ENCODE data around the gene TNNI2.

The TNNI2 gene

DNA sequence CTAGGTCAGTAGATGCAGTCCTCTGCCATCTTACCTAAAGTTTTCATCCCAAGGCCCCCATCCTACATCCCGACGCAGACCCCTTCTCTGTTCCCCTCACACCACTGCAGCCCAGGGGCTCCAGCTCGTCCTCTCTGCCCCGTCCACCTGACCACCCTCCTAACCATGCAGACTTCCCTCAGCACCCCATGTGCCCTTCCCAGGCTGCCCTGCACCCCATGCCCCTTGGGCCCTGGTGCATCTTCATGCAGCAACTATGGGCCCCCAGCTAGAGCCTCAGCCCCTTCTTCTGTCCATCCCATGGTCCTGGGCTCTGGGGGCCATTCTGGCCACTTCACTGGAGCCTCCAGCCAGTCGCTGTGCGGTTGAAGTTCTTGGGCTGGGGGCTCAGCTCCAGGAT lies 50.0 kb downstream of the TNNI2 start:
- H3K4me1 ChIP-seq = peaks cover 0 to 5% (median 0%) of the 10 kb centered on the region in 4 donors
- H3K4me3 ChIP-seq = no peak overlapping the region
- no peak overlapping the region for H3K27ac ChIP-seq
- H3K36me3 ChIP-seq = peaks cover 0 to 36% (median 2%) of the 10 kb centered on the region in 3 donors
- TF ChIP-seq, protein P1, sequence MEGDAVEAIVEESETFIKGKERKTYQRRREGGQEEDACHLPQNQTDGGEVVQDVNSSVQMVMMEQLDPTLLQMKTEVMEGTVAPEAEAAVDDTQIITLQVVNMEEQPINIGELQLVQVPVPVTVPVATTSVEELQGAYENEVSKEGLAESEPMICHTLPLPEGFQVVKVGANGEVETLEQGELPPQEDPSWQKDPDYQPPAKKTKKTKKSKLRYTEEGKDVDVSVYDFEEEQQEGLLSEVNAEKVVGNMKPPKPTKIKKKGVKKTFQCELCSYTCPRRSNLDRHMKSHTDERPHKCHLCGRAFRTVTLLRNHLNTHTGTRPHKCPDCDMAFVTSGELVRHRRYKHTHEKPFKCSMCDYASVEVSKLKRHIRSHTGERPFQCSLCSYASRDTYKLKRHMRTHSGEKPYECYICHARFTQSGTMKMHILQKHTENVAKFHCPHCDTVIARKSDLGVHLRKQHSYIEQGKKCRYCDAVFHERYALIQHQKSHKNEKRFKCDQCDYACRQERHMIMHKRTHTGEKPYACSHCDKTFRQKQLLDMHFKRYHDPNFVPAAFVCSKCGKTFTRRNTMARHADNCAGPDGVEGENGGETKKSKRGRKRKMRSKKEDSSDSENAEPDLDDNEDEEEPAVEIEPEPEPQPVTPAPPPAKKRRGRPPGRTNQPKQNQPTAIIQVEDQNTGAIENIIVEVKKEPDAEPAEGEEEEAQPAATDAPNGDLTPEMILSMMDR (IDR thresholded peaks at IDR 0.05) = no peak
- no peak for DNase-seq
- intact Hi-C loops (cut with DNase I; ENCODE audit: low total_unique reads) = loop anchor here (10.0 kb wide), 1 partner anchor 266 kb away; no protein-coding TSS in a partner anchor
- H3K27me3 ChIP-seq = peaks cover 0 to 15% of the 10 kb centered on the region in 2 donors
- H3K9me3 ChIP-seq = no peaks in the 10 kb centered on the region

DNA sequence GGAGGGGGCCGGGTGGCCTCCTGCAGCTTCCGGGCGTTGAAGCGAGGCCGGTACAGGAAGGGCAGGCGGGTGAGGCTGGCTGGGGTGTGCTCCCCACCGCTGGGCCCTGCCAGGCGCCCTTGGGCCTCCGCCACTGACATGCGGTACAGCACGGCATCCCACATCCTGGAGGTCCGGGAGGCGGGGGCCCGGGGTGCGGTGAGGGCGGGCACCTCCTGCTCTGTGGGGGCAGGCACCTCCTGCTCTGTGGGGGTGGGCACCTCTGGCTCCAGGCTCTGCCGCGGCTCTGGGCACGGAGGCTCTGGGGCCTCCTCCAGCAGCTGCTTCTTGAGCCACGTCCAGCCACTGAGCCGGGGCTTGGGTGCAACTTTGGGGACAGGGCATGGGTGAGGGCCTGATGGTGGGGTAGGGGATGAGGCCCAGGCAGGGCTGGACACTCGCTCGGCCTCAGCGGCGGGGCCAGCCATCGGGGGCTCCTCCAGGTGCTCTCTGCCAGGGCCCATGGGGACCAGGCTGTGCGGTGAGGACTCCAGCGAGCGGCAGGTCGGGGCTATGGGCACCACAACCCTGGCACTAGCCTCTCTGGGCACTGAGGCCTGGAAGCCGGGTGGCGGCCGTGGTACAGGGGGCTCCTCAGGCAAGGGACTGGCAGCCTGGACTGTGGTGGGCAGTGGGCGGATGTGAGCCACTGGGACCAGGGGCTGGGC lies 50.6 kb downstream of the TNNI2 start:
- intact Hi-C loops (cut with DNase I; ENCODE audit: low total_unique reads) = loop anchor here (10.0 kb wide), 1 partner anchor 265 kb away; no protein-coding TSS in a partner anchor
- Histone ChIP-seq H3K27ac (no peak overlapping the region), H3K4me1 (peaks cover 0 to 5% (median 0%) of the 10 kb centered on the region in 4 donors), H3K9me3 (no peaks in the 10 kb centered on the region), H3K36me3 (peaks cover 0 to 32% (median 0%) of the 10 kb centered on the region in 3 donors), H3K4me3 (no peak overlapping the region), H3K27me3 (peaks cover 0 to 15% of the 10 kb centered on the region in 2 donors)
- TF ChIP-seq, protein P1 (IDR thresholded peaks at IDR 0.05) = no peak
- DNase-seq = no peak

DNA sequence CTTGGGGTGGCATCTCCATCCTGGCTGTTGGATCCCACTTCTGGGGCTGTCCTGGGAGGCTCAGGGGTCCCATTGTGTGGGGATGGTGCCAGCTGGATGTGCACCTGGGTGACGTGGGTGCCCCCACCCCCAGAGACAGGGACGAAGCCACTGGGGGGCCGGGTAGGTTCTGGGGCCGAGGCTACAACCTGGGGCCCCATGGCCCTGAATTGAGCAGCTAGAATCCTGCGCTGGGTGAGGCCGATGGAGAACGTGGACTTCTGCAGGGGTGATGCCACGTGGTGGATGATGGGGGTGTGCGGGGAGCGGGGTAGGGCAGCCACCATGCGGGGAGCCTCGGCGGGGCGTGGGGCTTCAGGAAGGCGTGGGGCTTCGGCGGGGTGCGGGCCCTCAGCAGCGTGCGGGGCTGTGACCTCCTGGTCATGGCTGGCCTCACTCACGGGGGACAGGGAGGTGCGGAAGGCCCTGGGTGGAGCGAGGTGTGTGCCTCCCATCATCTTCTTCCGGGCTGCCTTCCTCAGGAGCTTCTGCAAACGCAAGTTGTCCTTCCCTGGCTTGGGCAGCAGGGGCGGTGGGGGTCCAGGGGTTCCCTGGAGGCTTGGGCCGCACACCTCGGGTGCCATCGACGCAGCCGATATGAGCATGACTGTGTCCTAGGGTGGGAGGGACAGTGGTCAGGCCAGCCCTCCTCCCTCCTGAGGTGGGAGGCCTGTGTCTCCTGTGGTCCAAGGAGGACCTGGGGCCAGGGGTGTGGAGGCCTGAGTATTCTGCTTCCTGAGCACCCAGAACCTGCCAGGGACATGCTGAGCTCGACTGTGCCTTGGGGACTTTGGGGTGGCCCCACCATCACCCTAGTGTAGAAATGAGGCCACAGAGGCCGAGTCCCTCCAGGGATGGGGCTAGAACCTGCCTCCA lies 51.4 kb downstream of the TNNI2 start:
- no peak overlapping the region for H3K27ac ChIP-seq
- H3K4me1 ChIP-seq = peaks cover 0 to 5% (median 0%) of the 10 kb centered on the region in 4 donors
- no peak for DNase-seq
- peaks cover 0 to 24% (median 0%) of the 10 kb centered on the region in 3 donors for H3K36me3 ChIP-seq
- H3K9me3 ChIP-seq = no peaks in the 10 kb centered on the region
- intact Hi-C loops (cut with DNase I; ENCODE audit: low total_unique reads) = loop anchor here (10.0 kb wide), 1 partner anchor 265 kb away; no protein-coding TSS in a partner anchor
- TF ChIP-seq, protein P1 (IDR thresholded peaks at IDR 0.05) = no peak
- no peak overlapping the region for H3K4me3 ChIP-seq
- peaks cover 0 to 15% of the 10 kb centered on the region in 2 donors for H3K27me3 ChIP-seq

Data from tibial artery (tissue), 4 donors.